ENCODE measurements around the gene SEPTIN1. TPM values are rescaled to one million over a fixed set of nuclear protein-coding genes. Genes with fewer than 3 reads are reported as not detected.
A peak's percentile ranks its signal among the peaks of the same experiment; 100 is the strongest.

The SEPTIN1 gene
- total RNA-seq, 1 experiment from 2014 or later = 7.6 TPM

- Histone ChIP-seq H2AFZ (no peak overlapping the region), H3K9me2 (ENCODE audit: insufficient read depth) (no peaks in the 10 kb centered on the region), H3K27me3 (ENCODE audit: insufficient read depth, low read depth) (no peaks in the 10 kb centered on the region), H3K4me1 (replicated peaks; ENCODE audit: insufficient read depth) (peaks cover 17% of the 10 kb centered on the region), H3K79me2 (ENCODE audit: low read depth) (peaks cover 13% of the 10 kb centered on the region; the same call in 1 of the 2 replicates), H3K9me3 (ENCODE audit: insufficient read depth, low read depth) (no peaks in the 10 kb centered on the region), H4K20me1 (ENCODE audit: insufficient read depth) (no peaks in the 10 kb centered on the region), H3K36me3 (ENCODE audit: low read depth) (no peaks in the 10 kb centered on the region), H3K4me2 (no peak overlapping the region), H3F3A (ENCODE audit: insufficient read depth, low read depth) (peaks cover 31% of the 10 kb centered on the region), H3K27ac (no peak overlapping the region), H3K4me3 (no peak overlapping the region)
- no TSS peak for BruUV-seq (replicated peaks)
- intact Hi-C loops (cut with micrococcal nuclease; ENCODE audit: unreplicated experiment) = no loop called here
- no peak for TF ChIP-seq CTCF (conservative IDR thresholded peaks at IDR 0.05)
- no peak for TF ChIP-seq EZH2 (IDR thresholded peaks at IDR 0.05; ENCODE audit: low read depth)
- CTCF ChIA-PET = interaction anchor here (0.6 kb wide), 1 partner anchor 10 kb away, joined by 3 read pairs; no protein-coding TSS in a partner anchor
- no peak for DNase-seq
- POLR2A ChIA-PET (ENCODE audit: unreplicated experiment) = interaction anchor here (0.6 kb wide), 1 partner anchor 46 kb away, joined by 5 read pairs; no protein-coding TSS in a partner anchor
These were observed 895 bp downstream of the SEPTIN1 start for GRCh38 chr16:30381291-30382041.

- H3K9me2 ChIP-seq (ENCODE audit: insufficient read depth) = no peaks in the 10 kb centered on the region
- intact Hi-C loops (cut with micrococcal nuclease; ENCODE audit: unreplicated experiment) = no loop called here
- no peak overlapping the region for H2AFZ ChIP-seq
- peaks cover 31% of the 10 kb centered on the region for H3F3A ChIP-seq (ENCODE audit: insufficient read depth, low read depth)
- H3K4me2 ChIP-seq = no peak overlapping the region
- ChIA-PET POLR2A (ENCODE audit: unreplicated experiment) (interaction anchor here (0.7 kb wide), 1 partner anchor 559 kb away, joined by 4 read pairs; no protein-coding TSS in a partner anchor), CTCF (interaction anchor here (0.6 kb wide), 1 partner anchor 10 kb away, joined by 3 read pairs; no protein-coding TSS in a partner anchor)
- H3K27me3 ChIP-seq (ENCODE audit: insufficient read depth, low read depth) = no peaks in the 10 kb centered on the region
- peaks cover 19% of the 10 kb centered on the region for H3K4me1 ChIP-seq (replicated peaks; ENCODE audit: insufficient read depth)
- BruUV-seq (replicated peaks) = no TSS peak
- no peak overlapping the region for H3K4me3 ChIP-seq
- H3K27ac ChIP-seq = no peak overlapping the region
- no peak for DNase-seq
- H3K36me3 ChIP-seq (ENCODE audit: low read depth) = no peaks in the 10 kb centered on the region
- H3K9me3 ChIP-seq (ENCODE audit: insufficient read depth, low read depth) = no peaks in the 10 kb centered on the region
- no peaks in the 10 kb centered on the region for H4K20me1 ChIP-seq (ENCODE audit: insufficient read depth)
- TF ChIP-seq CTCF (conservative IDR thresholded peaks at IDR 0.05) (no peak), EZH2 (IDR thresholded peaks at IDR 0.05; ENCODE audit: low read depth) (no peak)
- H3K79me2 ChIP-seq (ENCODE audit: low read depth) = peaks cover 13% of the 10 kb centered on the region; the same call in 1 of the 2 replicates
These were observed 1.6 kb downstream of the SEPTIN1 start for GRCh38 chr16:30380803-30381208.

- H3K4me3 ChIP-seq = no peak overlapping the region
- CTCF ChIA-PET = interaction anchor here (0.6 kb wide), 1 partner anchor 16 kb away, joined by 5 read pairs; no protein-coding TSS in a partner anchor
- TSS peak; percentile 51 for BruUV-seq (replicated peaks)
These were observed 2.1 kb downstream of the SEPTIN1 start for GRCh38 chr16:30380072-30380802.

More at GRCh38 chr16:30380072-30380802, 2.1 kb downstream of the SEPTIN1 start:
- DNase-seq = no peak
- intact Hi-C loops (cut with micrococcal nuclease; ENCODE audit: unreplicated experiment) = no loop called here
- Histone ChIP-seq H3K36me3 (ENCODE audit: low read depth) (no peaks in the 10 kb centered on the region), H2AFZ (no peak overlapping the region), H3K4me2 (peak overlapping the region; percentile 98; the same call in 1 of the 2 replicates), H3K9me3 (ENCODE audit: insufficient read depth, low read depth) (no peaks in the 10 kb centered on the region), H4K20me1 (ENCODE audit: insufficient read depth) (no peaks in the 10 kb centered on the region), H3K27ac (no peak overlapping the region), H3K79me2 (ENCODE audit: low read depth) (peaks cover 13% of the 10 kb centered on the region; the same call in 1 of the 2 replicates), H3K9me2 (ENCODE audit: insufficient read depth) (no peaks in the 10 kb centered on the region), H3K4me1 (replicated peaks; ENCODE audit: insufficient read depth) (peaks cover 19% of the 10 kb centered on the region), H3K27me3 (ENCODE audit: insufficient read depth, low read depth) (no peaks in the 10 kb centered on the region), H3F3A (ENCODE audit: insufficient read depth, low read depth) (peaks cover 31% of the 10 kb centered on the region)
- POLR2A ChIA-PET (ENCODE audit: unreplicated experiment) = interaction anchor here (0.7 kb wide), 1 partner anchor 558 kb away, joined by 4 read pairs; no protein-coding TSS in a partner anchor
- no peak for TF ChIP-seq EZH2 (IDR thresholded peaks at IDR 0.05; ENCODE audit: low read depth)
- no peak for TF ChIP-seq CTCF (conservative IDR thresholded peaks at IDR 0.05)
